AG09309 (cell line): ENCODE results near the gene SCLT1.

Experiments used
- DNase-seq: peaks from one replicate; pipeline ENCODE4 v3.0.0-alpha.2; 2010; ENCODE audit warnings: low read depth
- H3K4me3 ChIP-seq: 2 replicates; pipeline ENCODE4 v1.5.1; 2011; ENCODE audit warnings: mild to moderate bottlenecking, low read depth, low read length, moderate library complexity; ENCODE audit not compliant: control insufficient read depth
- CTCF ChIP-seq: IDR thresholded peaks from 2 replicates; pipeline ENCODE4 v1.5.1; 2011; ENCODE audit warnings: mild to moderate bottlenecking, low read depth, low read length, inconsistent platforms; ENCODE audit not compliant: insufficient read depth, control insufficient read depth; ENCODE audit errors: missing control alignments

SCLT1 gene

GRCh38 chr4:128986908-128987307, 106.4 kb downstream of the SCLT1 start:
- TF ChIP-seq CTCF = no peak
- DNase-seq = no peak
- H3K4me3 ChIP-seq = no peak overlapping the region

GRCh38 chr4:128986019-128986418, 107.3 kb downstream of the SCLT1 start:
- no peak for DNase-seq
- no peak for TF ChIP-seq CTCF
- H3K4me3 ChIP-seq = no peak overlapping the region

GRCh38 chr4:128983771-128984485, 109.4 kb downstream of the SCLT1 start:
- TF ChIP-seq CTCF = no peak
- no peak for DNase-seq

GRCh38 chr4:128981377-128981776, 112.0 kb downstream of the SCLT1 start:
- H3K4me3 ChIP-seq = no peak overlapping the region
- no peak for TF ChIP-seq CTCF

More at GRCh38 chr4:128983771-128984485, 109.4 kb downstream of the SCLT1 start:
- no peak overlapping the region for H3K4me3 ChIP-seq

GRCh38 chr4:128980816-128981326, 112.5 kb downstream of the SCLT1 start:
- no peak overlapping the region for H3K4me3 ChIP-seq
- DNase-seq = no peak
- no peak for TF ChIP-seq CTCF

More at GRCh38 chr4:128981377-128981776, 112.0 kb downstream of the SCLT1 start:
- no peak for DNase-seq

GRCh38 chr4:128979934-128980333, 113.4 kb downstream of the SCLT1 start:
- TF ChIP-seq CTCF = no peak
- peak; percentile 62 for DNase-seq
- H3K4me3 ChIP-seq = no peak overlapping the region

- DNase-seq = no peak
- no peak overlapping the region for H3K4me3 ChIP-seq
- TF ChIP-seq CTCF = no peak
Measured at GRCh38 chr4:128978985-128979384, 114.4 kb downstream of the SCLT1 start.
